AG09309 (cell line): ENCODE results near the gene PTPRN2.

Experiments
- DNase-seq: peaks from one replicate; pipeline ENCODE4 v3.0.0-alpha.2; 2010; ENCODE audit warnings: low read depth
- H3K4me3 ChIP-seq: 2 replicates; pipeline ENCODE4 v1.5.1; 2011; ENCODE audit warnings: mild to moderate bottlenecking, low read depth, low read length, moderate library complexity; ENCODE audit not compliant: control insufficient read depth
- TF ChIP-seq, protein P1 (sequence below): IDR thresholded peaks from 2 replicates; pipeline ENCODE4 v1.5.1; 2011; ENCODE audit warnings: mild to moderate bottlenecking, low read depth, low read length, inconsistent platforms; ENCODE audit not compliant: insufficient read depth, control insufficient read depth; ENCODE audit errors: missing control alignments

PTPRN2 gene

GRCh38 chr7:158563911-158564662 lies 23.5 kb downstream of the PTPRN2 start:
- no peak overlapping the region for H3K4me3 ChIP-seq
- TF ChIP-seq, protein P1, sequence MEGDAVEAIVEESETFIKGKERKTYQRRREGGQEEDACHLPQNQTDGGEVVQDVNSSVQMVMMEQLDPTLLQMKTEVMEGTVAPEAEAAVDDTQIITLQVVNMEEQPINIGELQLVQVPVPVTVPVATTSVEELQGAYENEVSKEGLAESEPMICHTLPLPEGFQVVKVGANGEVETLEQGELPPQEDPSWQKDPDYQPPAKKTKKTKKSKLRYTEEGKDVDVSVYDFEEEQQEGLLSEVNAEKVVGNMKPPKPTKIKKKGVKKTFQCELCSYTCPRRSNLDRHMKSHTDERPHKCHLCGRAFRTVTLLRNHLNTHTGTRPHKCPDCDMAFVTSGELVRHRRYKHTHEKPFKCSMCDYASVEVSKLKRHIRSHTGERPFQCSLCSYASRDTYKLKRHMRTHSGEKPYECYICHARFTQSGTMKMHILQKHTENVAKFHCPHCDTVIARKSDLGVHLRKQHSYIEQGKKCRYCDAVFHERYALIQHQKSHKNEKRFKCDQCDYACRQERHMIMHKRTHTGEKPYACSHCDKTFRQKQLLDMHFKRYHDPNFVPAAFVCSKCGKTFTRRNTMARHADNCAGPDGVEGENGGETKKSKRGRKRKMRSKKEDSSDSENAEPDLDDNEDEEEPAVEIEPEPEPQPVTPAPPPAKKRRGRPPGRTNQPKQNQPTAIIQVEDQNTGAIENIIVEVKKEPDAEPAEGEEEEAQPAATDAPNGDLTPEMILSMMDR: no peak
- DNase-seq: no peak

- DNase-seq: no peak
- no peak overlapping the region for H3K4me3 ChIP-seq
- TF ChIP-seq, protein P1: no peak
These were observed 24.6 kb downstream of the PTPRN2 start for GRCh38 chr7:158563051-158563450.

GRCh38 chr7:158562517-158562916 lies 25.1 kb downstream of the PTPRN2 start:
- H3K4me3 ChIP-seq: no peak overlapping the region
- TF ChIP-seq, protein P1: no peak
- DNase-seq: no peak

DNA sequence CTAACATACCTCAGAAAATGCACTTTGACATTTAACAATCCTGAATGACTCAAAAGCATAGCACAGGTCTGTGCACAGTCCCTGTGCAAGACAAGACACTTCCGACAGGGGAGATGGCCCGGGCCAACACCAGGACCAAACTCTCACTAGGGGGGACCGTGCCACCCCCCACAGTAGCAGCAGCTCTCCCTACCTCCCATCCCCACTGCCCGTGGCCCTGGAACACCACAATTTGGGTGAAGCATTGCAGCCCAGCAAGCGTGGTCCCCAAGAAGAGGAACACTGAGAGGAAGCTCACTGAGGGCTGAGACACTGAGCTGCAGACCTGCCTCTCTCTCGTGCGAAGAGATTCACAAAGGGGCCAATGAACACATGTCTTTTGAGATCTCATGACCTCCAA lies 26.0 kb downstream of the PTPRN2 start:
- no peak overlapping the region for H3K4me3 ChIP-seq
- no peak for DNase-seq
- TF ChIP-seq, protein P1: no peak

DNA sequence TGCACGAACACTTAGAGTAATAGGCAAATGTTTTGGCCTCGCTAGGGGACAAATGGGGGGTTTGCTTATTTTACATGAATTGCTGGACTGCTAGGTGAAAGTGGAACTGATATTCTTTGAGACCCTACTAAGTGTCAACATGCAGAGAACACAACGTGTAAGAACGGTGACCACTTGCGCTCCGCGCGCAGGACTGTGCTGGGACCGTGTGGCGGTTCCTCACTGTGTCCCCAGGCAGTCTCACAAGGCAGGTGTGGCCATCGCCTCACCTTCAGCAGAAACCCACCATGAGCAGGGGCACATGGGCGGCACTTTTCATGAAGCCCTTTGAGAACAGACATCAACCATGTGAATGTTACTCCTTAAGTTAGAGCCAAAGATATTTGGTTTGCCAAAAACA lies 27.2 kb downstream of the PTPRN2 start:
- no peak overlapping the region for H3K4me3 ChIP-seq
- TF ChIP-seq, protein P1: no peak
- no peak for DNase-seq

- no peak overlapping the region for H3K4me3 ChIP-seq
- TF ChIP-seq, protein P1: no peak
- DNase-seq: no peak
These were observed 28.3 kb downstream of the PTPRN2 start for GRCh38 chr7:158559356-158559755.

- DNase-seq: no peak
- TF ChIP-seq, protein P1: no peak
- H3K4me3 ChIP-seq: no peak overlapping the region
These were observed 28.8 kb downstream of the PTPRN2 start for GRCh38 chr7:158558816-158559215.
